HG03095 (cell line): ENCODE data around the gene SAE1.
A peak's percentile ranks its signal among the peaks of the same experiment; 100 is the strongest.
"Not testable (repeated sequence)": the region's sequence is repeated elsewhere in the genome, so short reads cannot be mapped to it uniquely, and the experiment has no call there.

Source experiments
- ATAC-seq: cut with Tn5 transposase; IDR thresholded peaks from one replicate; pipeline ENCODE4 v1.9.1; 2021; ENCODE audit warnings: moderate library complexity; ENCODE audit not compliant: unreplicated experiment

Gene SAE1

DNA sequence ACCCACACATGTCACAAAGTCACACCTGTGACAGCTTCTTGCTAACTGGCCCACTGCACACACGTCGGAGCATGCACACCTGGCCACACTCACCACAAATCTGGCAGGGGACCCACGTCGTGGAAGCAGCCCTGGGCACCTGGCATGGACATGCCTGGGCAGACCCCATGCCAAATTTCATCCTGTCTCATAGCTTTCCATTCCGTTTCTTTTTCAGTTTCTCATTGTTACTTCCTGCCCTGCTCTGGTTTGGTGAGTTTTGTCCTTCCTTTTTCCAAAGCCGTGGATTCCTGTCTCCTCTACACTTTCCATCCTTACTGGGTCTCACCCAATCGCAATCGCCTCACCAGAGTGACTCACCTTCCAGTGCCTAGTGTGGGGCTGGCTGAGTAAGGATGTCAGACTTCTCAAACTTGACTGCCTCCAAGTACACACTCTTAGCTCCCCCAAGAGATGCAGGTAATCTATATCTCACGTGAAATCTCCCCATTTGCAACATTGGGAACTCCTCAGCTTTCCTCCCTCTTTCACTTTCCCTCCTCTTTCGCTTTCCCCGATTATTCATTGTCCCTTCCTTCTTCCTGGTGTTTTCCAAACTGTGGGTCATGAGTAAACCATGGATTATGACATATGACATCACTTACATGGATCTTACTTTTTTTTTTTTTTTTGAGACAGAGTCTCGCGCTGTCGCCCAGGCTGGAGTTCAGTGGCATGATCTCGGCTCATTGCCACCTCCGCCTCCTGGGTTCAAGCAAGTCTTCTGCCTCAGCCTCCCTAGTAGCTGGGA, 102.0 kb downstream of the SAE1 start:
- no peak for ATAC-seq

DNA sequence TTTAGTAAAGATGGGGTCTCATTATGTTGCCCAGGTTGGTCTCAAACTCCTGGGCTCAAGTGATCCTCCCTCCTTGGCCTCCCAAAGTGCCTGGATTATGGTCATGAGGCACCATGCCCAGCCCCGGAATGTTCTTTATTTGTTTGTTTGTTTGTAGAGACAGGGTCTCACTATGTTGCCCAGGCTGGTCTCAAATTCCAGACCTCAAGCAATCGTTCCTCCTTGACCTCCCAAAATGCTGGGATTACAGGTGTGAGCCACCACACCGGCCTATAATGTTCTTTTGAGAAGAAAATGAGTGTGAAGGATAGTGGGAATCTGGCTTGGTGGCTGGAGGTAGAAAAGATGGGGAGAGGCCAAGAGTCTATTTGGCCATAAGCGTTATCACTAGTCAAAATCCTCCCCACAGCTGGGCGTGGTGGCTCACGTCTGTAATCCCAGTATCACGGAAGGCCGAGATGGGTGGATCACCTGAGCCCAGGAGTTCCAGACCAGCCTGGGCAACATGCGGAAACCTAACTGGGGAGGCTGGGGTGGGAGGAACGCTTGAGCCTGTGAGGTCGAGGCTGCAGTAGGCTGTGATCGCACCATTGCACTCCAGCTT, 105.5 kb downstream of the SAE1 start:
- no peak for ATAC-seq

DNA sequence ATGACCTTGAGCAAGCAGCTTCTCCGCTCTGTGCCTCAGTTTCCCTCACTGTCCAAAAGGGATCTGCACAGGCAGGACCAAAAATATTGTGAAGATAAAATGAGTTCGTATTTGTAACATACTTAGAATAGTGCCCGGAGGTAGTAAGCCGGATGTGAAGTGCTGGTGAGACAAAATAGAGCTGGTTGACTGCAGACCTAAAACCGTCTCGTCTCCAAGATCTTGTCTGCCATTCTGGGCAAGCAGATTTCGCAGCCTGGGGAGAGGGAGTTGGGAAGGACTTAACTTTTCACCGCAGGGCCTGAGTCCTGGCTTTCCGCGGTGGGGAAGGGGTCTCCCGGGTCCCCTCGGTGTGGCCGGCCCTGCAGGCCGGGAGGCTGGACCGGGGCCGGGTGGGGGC, 108.5 kb downstream of the SAE1 start:
- no peak for ATAC-seq

DNA sequence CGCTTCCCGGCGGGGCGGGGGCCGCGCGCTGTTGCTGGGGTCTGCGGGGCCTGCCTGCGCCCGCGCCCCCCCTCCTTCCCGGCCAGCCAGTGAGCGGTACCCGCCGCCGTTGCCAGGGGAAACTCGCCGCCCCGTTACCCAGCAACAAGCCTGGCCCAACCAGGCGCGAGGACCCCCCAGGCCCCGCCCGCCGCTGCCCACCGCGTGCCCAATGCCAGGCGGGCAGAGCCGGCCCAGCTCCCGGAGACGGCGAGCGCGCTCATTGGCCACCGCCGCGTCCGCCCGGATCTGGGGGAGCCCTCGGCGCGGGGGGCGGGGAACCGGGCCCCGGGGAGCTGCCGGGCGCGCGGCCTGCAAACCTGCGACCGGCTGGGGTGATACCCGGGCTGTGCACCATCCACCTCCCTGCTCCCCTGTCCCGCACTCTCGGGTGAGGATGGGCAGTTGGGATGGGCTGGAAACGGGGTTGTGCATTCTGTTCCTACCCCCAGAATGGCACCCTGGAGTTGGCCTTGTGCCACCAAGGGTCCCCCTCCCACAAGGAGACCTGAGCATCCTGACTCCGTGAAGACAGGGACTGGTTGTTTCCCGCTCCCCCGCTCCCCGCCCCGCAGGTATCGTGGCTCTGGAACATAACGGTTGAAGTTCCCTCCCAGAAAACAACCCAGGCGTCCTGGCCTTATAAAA, 109.1 kb downstream of the SAE1 start:
- no peak for ATAC-seq

DNA sequence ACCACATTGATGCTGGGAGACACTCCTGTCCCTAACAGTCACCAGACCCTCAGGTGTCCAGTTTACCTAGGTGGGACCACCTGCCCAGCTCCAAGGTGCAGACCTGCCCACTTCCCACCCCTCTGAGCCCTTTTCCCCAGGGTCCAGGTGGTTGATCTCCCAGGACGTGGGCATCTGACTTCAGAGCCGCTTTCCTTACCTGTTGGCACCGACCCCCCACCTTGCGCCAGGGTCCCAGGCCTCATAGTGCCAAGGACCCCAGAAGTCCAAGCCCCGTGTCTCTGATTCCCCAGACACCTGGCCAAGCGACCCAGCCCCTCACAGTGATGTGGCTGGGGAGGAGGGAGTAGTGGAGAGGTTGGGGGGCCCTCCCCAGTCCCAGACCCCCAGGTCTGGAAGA, 109.9 kb downstream of the SAE1 start:
- no peak for ATAC-seq

DNA sequence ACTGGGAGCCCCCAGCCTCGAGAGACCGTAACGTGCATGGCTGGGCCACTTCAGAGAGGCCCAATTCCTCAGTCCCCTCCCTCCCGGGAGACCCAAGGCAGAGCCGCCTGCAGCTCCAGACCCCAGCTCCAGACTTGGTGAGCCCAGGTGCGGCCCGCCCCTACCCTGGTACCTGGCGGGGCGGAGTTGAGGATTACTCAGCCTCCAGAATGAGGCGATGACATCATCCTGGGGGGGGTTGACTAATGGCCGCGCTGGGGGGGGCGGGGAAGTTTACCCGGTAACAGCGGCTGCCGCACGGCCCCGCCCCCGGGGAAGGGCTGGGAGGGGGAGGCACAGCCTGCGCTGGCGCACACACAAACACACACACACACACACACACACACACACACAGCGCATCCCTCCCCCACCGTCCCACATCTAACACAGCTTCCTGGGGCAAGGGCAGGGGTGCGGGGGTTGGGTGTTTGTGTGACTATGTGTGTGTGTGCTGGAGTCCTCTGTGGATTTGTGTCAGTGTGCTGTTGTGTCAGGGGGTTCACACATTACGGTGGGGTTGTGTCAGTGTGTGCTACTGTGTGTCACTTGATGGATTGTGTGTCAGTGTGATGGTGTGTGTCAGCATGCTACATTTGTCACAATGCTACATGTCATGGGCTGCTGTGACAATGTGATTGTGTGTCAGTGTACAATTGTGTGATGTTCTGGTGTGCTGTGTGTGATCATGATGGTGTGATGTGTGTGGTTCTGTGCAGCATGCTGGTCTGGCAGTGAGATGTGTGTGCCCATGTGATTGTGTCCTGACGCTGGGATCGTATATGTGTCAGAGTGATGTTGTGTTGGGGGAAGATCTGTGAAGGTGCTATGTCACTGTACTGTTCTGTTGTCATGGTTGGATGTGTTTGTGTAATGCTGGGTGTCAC, 110.6 kb downstream of the SAE1 start:
- ATAC-seq = no peak

DNA sequence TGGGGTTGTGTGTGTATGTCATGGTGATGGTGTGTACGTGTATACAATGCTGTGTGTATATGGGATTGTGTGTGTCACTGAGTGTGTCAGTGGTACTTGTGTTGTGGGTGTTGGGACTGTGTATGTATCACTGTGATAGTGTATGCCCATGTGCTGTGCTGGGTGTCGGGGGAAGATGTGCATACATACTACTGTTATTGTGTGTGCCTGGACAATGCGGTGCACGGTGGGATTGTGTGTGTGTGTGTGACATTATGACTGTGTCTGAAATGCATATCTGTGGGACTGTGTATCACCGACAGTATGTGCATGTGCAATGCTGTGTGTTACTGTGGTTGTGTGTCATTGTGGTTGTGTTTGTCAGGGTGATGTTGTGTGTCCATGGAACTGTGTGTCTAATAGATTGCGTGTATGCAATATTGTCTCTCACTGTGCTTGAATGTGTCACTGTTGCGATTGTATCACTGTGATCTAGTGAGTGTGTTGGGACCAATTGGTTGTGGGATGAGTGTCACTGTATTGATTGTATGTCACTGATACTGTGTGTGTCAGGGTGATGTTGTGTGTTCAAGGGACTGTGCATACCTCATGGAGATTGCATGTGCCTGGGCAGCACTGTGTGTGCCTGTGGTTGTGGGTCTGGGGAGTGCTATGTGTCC, 111.4 kb downstream of the SAE1 start:
- ATAC-seq = no peak

DNA sequence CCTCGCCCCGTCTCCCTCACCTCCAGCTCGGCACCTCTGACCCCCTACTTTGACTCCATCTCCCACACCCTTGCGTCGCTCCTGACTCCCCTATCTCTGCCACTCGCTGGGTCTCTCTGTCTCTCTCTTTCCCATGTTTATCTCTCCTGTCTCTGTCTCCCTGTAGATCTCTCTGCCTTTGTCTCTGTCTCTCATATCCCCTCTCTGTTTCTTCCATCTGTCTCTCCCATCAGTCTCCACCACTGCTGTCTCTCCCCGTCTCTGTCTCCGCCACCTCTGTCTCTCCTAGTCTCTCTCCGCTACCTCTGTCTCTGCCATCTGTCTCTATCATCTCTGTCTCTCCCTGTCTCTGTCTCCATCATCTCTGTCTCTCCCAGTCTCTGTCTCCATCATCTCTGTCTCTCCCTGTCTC, 112.7 kb downstream of the SAE1 start:
- no peak for ATAC-seq

DNA sequence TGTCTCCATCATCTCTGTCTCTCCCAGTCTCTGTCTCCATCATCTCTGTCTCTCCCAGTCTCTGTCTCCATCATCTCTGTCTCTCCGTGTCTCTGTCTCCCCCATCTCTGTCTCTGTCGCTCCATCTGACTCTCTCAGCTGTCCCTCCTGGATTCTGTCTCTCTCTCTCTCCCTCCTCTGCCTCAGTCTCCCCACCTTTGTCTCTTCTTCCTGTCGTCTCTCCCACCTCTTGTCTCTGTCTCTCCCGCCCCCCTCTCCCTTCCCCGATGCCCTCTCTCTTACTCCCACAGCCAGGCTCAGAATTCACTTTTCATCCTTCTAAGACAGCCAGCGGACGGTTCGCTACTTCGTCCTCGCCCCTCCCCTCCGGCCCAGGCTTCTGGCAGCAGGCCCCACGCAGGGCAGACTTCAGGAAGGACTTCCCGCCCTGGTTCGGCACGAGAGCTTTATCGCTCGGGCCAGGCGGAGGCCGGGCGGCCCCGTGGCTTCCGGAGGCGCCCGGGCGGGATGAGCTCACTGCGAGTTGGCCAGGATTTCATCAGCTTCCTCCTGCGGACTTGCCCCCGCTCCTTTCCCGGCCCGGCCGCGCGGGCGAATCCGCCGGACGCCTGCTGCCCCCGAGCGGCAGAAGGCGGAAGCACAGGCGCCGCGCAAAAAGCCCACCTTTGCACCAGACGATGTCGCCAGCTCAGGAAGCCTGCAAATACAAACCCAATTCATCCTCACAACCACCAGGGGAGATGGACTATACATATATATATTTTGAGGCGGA, 113.3 kb downstream of the SAE1 start:
- ATAC-seq = peak; percentile 53

DNA sequence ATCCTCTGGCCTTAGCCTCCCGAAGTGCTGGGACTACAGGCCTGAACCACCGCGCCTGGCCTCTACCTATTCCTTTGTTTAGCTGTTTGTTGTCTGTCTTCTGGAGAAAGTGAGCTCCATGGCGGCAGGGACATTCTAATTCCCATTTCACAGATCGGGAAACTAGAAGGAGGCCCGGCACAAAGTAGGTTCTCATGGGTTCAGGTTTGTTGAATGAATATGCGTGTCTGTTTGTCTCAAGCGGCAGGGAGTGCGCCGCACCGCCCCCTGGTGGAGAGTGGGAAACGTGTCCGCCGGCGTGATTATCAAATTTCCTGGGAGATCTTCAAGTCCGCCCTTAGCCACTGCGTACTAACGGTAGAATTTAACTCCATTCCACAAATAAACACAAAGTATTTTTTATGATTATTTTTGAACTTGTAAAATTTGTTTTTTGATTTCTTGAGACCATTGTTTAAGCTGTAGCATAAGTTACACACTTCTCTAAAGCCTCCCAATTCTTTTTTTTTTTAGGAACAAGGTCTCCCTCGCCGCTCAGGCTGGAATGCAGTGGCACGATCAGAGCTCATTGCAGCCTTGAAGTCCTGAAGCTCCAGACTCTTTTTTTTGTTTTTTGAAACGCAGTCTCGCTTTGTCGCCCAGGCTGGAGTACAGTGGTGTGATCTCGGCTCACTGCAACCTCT, 116.8 kb downstream of the SAE1 start:
- ATAC-seq = no peak

DNA sequence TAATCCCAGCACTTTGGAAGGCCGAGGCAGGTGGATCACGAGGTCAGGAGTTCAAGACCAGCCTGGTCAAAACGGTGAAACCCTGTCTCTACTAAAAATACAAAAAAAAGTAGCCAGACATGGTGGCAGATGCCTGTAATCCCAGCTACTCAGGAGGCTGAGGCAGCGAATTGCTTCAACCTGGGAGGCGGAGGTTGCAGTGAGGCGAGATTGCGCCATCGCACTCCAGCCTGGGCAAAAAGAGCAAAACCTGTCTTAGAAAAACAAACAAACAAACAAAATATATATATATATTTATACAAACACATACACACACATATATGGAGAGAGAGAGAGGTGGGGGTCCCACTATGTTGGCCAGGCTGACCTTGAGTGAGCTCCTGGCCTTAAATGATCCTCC, 122.4 kb downstream of the SAE1 start:
- ATAC-seq = not testable (repeated sequence)

DNA sequence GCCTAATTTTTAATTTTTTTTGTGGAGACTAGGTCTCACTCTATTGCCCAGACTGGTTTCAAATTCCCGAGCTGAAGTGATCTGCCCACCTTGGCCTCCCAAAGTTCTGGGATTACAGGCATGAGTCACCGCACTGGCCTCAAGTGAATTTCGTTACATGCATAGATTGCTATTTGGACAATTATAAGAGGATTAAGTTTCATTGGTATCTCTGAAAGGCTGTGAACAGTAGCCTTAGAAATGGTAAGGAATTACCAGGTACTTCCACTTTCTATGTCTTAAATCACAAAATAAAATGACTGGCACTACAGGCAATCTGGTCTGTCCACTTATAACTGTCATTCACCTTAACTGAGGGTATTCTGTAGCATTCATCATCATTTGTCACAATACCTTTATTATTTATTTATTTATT, 122.8 kb downstream of the SAE1 start:
- ATAC-seq = no peak

DNA sequence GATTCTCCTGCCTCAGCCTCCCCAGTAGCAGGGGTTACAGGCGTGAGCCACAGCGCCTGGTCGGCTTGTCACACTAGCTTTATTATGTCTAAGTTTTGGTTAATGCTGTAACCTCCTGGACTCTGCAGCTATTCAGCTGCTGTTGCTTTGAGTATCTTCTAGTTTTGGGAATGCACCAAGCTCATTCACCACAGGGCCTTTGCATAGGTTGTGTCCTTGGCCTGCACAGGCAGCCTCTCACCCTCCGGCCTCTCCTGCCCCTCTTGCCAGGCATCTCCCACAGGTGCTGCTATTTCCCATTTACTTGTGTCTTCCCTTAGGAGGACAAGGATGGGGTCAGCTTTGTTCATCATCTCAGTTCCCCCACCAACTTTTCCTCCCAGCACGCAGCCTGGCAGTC, 123.3 kb downstream of the SAE1 start:
- no peak for ATAC-seq

DNA sequence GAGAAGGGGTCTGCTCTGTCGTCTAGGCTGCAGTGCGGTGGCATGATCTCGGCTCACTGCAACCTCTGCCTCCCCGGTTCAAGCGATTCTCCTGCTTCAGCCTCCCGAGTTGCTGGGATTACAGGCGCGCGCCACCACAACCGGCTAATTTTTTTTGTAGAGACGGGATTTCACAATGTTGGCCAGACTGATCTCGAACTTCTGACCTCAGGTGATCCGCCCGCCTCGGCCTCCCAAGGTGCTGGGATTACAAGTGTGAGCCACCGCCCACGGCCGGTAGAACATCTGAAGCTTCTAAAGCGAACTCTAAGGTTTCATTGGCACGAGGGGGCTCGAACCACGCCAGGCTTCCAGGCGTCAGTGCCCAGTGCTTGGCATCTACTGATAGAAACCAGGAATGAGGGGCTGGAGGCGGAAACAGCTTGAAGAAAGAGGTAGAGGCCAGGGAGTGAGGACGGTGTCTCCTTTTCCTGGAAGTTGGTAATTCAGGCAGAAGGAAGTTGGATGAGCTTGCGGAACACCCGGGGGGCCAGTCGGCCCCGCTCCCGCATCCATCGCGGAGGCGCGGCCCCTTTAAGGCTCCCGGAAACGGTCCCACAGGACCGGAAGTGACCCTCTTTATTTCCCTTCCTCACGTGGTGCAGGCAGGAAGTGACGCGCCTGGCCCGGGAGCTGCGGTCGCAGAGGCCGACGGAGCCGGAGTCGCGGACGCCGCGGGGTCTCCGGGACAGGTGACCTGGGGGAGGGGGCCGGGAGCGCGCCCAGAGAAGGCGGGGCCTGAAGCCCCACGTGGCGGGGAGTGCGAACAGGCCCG, 125.5 kb downstream of the SAE1 start, which contains the start of gene CCDC9:
Gene CCDC9 (plus strand): TSS at position 647 of the 814 bp plus-strand sequence. CDS start 1,876 bp downstream, outside the sequence.
- ATAC-seq = peak; percentile 46

DNA sequence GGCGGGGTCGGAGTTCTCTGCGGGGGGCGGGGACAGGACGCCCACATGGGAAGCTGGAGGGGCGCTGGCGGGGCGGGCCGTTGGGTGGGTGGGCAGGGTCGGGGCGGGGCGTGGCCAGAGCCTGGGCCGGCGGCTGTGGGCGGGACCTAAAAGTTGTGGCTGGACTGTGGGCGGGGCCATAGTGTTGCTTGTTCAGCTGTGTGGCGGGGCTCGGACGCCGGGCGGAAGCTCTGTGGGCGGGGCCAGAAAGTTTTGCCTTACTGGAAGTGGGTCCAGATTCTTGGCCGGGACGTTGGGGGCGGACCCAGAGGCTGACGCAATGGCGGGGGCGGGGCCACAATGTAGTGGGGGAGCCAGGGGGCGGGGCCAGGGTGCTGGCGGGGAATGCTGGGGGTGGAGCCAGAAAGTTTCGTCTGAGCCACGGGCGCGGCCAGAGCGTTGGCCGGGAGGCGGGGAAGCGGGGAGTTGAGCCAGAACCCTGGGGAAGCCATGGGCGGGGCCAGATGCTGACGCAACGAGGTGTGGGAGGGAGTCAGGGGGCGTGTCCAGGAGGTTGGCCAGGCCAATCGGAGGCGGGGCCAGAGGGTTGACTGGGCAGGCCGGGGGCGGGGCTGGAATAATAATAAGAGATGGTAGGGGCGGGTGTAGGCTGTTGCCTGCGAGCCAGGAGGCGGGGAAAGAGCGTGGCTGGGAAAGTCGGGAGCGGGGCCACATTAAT, 126.2 kb downstream of the SAE1 start:
- ATAC-seq = peak; percentile 65

DNA sequence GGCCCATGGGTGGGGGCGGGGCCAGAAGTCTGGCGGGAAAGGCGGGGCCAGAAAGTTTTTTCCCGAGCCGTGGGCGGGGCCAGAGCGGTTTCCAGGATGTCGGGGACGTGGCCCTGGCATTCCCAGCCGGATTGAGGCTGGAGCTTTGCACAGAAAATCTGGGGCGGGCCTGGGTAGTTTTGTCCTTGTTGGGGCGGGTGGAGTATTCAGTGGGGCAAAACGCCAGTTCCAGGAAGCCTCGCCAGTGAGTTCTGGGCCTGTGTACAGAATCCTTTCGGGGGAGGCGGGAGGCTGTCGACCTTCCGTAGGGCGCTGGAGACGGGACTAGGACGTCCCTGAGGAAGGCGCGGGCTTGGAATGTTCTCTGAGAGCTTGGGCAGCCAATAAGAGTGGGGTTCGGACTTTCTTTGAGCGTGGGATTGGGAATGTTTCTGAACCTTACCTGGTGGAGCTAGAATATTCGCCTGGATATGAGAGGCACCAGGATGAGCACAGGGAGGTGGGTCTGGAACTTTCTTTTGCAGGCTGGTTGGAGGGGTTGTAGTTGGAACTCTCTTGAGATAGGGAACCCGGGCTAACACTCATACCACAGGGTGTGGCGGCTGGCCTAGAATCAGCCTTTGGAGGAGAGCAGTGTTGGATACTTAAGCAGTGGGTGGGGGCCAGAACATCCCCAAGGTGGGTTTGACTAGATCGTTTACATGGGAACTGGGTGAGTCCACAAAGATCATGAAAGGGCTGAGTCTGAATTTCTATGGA, 127.0 kb downstream of the SAE1 start:
- peak; percentile 8 for ATAC-seq

DNA sequence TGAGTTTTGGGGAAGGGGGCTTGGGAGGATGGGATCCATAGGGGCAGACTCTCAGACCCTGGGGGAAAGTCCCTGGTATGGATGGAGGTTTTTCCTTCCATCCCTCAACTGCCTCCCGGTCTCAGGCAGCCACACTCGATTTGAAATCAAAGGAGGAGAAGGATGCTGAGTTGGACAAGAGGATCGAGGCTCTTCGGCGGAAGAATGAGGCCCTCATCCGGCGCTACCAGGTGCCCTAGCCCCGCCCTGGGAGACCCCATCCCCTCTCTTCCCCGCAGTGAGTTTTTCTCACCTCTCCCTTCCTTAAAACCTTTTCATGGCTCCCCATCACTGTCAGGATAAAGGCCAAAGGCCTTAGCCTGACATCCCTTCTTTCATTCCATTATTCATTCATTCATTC, 127.8 kb downstream of the SAE1 start:
- ATAC-seq = no peak
